NCI-H1930 (cell line): ENCODE results near the gene KRAS.
A peak's percentile ranks its signal among the peaks of the same experiment; 100 is the strongest.
"Not testable (repeated sequence)": the region's sequence is repeated elsewhere in the genome, so short reads cannot be mapped to it uniquely, and the experiment has no call there.

Source experiments
- DNase-seq, 2 experiments: peaks; one replicate each; lab custom pipeline; 2025; lab: John Stamatoyannopoulos, UW

Gene KRAS

DNA sequence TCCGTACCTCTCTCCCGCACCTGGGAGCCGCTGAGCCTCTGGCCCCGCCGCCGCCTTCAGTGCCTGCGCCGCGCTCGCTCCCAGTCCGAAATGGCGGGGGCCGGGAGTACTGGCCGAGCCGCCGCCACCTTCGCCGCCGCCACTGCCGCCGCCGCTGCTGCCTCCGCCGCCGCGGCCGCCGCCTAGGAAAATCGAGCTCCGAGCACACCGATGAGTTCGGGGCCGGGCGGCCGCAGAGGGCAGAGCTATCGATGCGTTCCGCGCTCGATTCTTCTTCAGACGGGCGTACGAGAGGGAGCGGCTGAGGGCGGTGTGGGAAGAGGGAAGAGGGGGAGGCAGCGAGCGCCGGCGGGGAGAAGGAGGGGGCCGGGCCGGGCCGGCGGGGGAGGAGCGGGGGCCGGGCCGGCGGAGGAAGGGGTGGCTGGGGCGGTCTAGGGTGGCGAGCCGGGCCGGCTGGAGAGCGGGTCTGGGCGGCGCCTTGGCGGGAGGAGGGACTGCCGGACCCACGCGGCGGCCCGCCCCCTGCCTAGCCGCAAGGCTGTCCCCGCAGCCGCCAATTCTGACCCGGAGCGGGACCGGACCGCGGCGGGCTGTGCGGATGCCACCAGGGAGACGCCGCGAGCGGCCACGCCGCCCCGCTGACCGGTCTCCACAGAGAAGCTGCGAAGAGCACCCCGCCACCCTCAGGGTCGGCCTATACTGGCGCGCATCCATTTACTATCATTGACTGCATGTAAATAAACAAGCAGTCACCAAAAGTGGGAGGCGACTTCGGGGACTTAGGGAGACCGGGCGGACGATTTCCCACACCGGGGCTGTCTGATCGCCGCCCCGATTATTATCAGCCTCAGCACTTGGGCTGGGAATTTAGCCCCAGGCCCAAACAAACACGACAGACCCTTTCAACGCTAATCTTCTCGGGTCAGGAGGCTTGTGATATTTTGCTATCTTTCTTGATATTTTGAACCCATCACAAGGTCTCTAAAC, at the start of gene KRAS:
Gene KRAS, minus strand, starts transcription at position 186 of the 987 bp plus-strand sequence.
- peak; percentile 90 to 95 for DNase-seq

DNA sequence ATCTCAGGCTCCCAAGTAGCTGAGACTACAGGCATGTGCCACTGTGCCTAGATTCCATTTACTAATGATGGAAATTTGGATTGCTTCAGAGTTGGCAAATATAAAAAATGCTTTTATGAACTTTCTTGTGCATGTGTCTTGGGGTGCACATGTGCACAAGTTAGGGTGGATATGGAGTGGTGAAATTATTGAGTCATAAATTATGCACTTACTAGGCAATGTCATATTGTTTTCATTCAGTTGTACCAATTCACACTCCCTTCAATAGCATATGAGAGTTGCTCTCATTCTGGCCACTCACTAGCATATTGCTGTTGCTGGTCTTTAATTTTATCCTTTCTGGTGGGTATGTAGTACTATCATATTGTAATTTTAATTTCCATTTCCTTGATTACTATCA, 45.7 kb upstream of the KRAS start:
- DNase-seq = no peak

DNA sequence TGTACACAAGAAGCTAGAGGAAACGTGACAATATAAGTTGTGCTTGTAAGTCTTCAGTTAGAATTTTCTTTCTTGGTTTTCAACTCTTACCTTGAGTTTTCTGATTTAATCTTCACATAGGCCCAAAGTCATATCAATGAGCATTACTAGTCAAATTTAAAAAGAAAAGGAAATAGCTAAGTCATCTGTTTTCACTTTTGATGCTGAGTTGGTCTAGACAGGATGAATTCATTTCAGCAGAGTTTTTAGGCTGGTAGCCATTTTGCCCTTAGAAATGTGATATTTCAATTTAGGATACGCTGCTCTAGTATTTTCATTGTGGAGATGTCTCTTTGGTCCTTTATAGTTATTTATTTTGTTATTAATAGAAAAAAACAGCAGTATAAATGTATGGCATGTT, 44.6 kb upstream of the KRAS start:
- DNase-seq = no peak

DNA sequence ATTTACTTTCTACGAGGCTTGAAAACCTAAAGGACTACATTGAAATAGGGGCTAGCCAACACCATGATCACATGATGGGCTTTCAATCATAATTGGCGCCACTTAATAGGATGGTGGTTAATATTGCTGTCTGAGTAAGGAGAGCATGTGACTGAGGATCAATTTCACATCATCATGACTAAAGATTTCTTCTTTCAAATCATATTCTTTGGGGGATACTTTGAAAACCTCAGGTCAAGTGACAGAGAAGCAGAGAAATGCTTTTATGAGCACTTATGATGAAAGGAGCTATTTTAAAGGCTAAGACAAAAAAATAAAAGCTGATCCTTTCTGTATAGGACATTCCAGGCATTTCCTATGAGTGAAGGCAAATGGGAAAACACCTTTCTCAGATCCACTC, 42.9 kb upstream of the KRAS start:
- peak in 1 of 2 experiments; percentile 37 for DNase-seq

DNA sequence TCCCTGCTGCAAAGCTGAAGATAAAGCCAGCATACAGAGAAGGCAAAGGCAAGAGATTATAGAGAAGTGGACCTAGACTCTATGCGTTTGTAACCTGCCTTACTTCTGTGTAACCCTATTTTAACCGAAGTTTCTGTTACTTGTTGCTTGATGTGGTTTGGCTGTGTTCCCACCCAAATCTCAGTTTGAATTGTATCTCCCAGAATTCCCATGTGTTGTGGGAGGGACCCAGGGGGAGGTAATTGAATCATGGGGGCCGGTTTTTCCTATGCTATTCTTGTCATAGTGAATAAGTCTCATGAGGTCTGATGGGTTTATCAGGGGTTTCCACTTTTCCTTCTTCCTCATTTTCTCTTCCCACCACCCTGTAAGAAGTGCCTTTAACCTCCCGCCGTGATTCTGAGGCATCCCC, 42.1 kb upstream of the KRAS start:
- DNase-seq = not testable (repeated sequence)

DNA sequence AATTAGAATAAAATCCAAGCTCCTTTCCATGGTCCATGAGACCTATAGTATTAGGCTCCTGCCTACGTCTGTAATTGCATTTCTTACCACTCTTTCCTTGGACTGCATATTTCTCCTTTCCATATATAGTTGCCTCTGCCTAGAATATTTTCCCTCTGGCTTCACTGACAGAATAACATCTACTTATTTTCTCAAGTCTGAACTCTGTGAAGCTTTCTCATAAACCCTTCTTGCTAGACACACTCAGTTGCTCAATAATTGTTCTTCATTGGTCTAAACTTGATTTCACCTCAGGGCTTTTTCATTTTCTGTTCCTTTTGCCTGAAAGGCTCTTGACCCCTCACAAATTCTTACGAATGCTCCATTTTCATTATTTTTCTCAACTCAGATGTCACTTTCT, 36.9 kb upstream of the KRAS start:
- no peak for DNase-seq

DNA sequence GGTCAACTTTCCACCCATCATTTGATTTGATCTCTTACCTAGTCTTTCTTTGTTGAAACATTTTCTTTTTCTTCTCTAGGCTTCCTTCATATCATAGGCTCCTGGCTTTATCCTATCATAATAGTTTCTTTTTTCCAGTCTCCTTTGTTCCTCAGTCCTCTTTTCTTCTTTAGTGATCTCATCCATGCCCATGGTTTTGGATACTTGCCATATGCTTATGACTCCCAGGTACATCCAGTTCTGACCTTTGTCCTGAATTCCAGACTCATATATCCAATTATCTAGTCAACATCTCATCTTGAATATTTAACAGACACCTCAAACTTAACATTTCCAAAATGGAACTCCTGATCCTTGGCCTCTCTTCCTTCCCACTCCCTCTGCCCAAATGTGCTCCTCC, 36.1 kb upstream of the KRAS start:
- no peak for DNase-seq

DNA sequence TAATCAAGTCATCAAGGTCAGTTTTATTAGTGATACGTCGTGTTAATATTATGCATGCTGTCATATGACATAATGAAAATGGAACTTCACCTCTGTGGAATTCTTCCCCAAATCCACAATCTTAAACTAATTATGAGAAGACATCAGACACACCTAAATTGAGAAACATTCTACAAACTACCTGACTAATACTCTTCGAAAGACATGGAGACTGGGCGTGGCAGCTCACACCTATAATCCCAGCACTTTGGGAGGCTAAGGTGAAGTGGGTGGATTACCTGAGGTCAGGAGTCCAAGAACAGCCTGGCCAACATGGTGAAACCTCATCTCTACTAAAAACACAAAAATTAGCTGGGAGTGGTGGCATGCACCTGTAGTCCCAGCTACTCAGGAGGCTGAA, 33.3 kb upstream of the KRAS start:
- DNase-seq = no peak

DNA sequence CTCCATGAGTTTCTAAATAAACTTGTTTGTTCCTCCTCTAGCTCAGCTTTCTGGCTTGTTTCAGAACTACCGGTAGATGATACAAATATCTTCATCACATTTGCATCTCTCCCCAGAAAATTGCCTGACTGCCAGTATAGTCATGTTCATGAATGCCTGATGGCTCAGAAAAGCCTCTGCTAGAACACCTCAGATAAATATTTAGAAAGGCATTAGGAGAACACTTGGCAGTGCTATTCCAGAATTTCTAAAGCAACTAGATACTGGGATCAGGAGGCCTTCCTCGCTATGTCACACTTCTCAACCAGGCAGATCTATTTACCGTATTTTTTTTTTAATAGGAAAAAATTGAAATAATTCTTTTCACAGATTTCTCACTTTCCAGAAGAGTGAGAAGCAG, 32.3 kb upstream of the KRAS start:
- no peak for DNase-seq

DNA sequence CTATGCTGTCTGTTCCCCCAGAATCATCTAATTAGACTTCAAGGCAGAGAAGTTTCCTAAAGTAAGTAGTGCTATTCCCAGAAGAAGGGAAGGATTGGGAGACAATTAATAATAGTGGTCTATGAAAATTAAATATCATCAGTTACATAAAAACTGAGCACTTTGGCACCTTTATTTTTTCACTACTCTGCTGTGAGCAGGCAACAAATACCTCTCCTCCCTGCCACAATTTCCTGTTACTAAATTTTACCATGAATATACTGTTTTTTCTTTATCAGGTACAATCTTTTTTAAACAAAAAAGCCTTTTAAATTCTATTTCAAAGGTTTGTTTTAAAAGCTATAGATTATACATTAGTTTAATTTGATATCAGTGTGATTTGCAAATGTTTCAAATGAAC, 29.4 kb upstream of the KRAS start:
- DNase-seq = no peak

DNA sequence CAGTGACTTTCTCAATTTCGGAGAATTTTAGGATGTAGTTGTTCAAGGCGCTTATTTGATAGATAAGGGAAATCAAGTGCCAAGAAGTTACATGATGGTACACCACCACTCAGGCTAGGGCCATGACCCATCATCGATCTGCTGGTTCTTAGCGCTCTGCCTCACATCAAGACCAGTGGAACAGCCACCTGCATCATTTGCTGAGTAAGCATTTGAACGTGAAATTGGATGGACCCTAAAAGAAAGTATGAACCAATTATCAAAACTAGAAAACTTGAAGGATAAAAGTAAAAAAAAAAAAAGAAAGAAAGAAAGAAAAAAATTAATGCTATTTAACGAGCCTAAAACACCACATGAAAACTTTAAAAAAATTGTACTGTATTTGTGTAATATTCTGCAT, 27.5 kb upstream of the KRAS start:
- no peak for DNase-seq

DNA sequence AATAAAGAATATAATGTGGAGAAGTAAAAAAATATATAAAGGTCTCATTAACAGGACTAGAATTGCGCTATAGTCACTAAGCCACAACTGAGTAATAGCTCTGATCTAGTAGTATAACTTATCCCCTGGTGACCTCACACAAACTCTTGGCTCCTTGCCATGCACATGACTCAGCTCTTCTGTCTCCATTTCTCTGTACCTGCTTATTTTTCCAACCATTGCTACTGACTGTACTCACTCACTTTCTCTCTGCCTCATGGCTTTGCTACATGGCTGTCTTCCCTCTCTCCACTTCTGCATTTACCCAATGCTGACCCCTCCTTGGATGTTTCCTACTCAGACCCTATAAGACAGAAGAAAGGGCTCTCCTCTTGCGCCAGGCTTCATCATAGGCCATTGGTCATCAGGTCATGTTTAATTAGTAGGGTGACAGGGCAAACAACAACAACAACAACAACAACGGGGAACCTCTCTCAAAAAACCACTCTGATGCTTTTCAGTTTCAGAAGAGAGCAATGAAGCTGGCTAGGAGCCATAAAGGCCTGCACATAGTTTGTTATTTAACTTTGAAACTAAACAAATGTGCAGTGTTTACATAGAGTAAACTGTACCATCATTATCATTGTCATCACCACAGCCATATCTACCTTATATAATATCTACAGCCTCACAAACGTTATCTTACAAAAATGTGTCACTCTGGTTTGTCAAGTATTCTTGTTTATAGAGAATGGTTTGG, 25.6 kb upstream of the KRAS start:
- DNase-seq = peak in 1 of 2 experiments; percentile 26

DNA sequence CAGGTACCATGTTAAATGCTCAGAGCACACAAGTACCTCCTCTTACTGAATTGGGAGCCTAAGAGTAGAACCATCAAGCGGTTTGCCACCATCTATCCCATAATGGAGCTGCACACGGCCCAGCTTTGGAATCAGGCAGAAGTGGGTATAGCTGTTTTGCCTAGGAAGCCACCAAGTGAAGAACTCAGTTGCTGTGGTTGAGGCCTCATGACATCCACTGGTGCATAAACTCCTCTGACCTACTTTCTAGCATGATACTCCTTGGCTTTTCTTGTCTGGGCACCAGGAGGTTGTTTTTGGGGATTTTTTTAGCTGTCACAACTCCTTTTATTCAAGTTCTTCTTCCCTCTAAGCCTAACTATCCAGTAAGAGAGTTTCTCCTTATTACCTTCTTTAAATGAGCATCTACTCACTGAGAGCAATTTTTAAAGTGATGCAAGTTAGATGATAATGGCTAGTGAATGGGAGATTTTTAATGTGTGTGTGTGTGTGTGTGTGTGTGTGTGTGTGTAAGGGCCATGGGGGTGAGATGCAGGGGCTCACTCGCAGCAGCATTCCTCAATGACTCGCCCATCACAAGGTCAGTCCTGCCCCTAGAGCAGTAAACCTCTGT, 20.9 kb upstream of the KRAS start:
- no peak for DNase-seq

DNA sequence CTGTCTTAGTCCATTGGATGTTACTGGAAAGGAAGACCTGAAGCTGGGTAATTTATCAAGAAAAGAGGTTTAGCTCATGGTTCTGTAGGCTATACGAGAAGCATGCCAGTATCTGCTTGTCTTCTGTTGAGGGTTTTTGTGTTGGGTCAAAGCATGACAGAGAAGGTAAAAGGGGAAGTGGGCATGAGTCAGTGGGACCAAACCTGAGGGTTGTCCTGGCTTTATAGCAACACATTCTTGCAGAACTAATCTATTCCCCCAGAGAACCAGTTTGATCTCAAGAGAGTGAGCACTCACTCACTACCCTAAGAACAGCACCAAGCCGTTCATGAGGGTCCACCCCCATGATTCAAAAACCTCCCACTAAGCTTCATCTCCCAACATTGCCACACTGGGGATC, 19.0 kb upstream of the KRAS start:
- DNase-seq = no peak

DNA sequence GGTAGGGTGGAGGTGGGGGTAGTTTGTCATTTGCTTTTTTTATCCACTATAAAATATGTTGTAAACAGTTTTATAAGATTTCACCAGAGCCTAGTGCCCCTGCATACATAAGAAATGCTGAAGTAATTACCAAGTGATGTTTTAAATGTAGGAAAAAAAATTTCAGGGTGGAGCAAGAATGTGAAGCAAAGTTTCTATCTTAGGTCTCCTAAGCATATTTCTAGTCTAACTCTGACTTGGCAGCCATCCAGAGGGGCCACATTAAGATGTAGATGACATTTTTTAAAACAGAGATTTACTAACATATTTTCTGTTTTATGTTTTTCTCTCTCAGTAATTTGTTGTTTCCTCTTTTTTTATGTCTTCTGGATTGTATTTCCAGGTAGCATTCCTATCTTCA, 15.8 kb upstream of the KRAS start:
- no peak for DNase-seq

DNA sequence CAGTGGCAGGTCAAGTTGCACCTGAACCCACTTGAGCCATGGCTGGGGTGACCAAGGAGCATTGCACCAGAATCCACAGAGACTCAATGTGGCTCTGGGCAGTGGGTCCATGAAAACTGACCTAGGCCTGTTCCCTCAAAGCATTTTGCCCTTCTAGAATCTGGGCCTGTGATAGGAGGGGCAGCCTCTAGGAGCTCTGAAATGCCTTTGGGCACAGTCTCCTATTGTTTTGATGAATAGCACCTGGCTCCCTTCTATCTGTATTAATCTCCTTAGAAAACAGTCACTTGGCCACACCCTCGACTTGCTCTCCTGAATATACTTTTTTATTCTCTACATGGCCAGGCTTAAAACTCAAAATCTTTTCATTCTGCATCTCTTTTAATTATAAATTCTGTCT, 14.1 kb upstream of the KRAS start:
- DNase-seq = no peak

DNA sequence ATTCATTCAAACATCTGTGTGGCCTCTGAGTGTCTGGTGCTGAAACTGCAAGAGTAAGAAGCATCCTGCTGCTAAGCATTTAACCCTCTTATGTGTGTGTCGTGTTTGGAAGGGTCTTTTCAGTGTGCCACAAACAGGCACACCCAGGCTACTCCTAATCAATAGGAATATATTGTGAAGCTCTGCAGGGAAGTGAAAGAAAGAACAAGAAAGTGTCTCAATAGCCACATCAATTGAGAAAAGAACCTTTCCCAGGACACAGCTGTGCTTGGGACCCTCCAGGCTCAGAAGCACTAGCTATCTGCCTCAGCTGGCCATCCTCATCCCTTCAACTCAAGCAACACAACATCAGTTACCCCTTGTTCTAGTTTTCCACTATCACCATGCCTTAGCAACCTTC, 13.4 kb upstream of the KRAS start:
- no peak for DNase-seq

DNA sequence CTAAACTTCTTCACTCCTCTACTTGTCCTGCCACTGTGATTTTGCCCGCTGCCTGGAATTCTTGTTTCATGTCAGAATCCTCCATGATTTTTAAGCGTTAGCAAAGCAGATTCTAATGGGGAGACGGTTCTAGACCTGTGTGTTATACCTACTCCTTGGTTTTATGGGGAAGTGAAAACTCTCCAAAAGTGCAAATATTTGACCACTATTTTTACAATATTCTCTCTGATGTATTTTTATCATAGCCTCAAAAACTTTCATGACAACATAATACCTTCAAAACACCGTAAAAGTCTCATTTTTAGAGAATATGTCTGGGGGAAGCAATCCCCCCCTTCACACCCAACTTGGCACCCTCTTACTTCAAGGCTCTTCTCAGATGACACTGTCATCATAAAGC, 12.9 kb upstream of the KRAS start:
- no peak for DNase-seq

DNA sequence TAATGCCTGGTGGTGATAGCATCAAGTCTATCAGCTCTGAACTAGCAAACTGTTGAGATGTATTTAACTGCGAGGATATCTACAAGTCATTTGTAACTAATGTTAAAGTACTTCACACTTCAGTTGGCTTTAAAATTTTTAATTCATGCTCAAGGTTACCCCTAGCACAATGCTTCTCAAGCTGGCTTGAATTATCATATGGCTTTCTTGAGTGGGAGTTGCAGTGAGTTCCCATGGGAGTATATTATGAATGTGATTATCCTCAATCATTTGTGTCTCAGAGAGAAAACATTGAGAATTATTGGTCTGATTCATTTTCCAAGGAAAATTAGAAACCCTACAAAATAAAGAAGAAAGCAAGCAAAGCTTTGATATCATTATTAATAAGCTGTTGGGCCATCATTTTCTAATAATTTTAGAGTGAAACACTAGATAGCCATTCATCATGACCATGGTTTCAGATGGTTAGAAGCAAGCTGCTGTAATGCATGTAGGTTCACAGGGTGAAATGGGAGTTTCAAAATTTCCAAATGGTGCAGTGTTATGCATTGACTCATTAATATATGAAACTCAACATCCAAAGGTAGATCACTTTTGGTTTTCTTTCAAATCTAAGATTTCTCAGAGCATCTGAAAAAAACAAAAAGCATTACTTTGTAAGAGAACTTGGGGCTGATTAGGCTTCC, 11.8 kb upstream of the KRAS start:
- DNase-seq = no peak

DNA sequence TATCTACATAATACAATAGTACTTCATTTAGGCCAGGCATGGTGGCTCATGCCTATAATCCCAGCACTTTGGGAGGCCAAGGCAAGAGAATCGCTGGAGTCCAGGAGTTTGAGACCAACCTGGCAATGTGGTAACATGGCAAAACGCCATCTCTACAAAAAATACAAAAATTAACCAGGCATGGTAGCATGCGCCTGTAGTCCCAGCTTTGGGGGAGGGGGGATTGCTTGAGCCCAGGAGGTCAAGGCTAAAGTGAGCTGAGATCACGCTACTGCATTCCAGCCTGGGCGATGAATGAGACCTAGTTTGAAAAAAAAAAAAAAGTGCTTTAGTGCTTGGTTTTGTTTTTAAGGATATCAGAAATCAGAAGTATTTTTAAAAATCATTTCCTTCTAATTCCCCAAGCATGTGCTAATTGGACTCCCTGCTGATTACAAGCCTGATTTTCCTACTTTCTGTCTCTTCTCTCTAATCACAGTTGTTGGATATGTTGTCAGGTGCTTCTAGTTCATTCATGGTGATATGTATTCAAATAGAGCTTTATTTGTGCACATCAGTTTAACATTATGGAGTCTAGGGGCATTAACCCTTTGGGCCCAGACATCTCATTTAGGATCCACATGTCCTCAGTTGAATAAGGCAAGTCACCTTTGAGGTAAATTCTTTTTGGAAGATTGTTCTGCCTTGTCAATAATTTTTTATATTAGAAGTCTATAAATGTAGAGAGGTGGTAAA, 7.0 kb upstream of the KRAS start:
- DNase-seq = no peak

DNA sequence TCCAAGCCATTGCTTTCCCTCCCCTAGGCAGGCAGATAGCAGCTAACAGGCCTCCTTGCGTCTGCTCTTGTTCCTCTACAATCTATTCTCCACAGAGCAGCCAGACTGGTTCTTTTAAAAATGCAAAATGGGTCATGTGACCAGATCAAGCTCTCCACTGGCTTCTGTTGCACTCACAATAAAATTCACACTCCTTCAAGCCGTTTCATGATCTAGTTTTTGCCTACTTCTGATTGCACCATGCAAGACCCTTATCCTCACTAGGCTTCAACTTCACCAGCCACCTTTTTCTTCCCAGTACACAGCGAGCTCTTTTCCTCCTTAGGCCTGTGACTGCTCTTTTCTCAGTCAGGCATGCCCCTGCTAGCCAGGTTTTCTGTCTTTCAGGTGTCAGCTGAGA, 6.1 kb upstream of the KRAS start:
- DNase-seq = no peak

DNA sequence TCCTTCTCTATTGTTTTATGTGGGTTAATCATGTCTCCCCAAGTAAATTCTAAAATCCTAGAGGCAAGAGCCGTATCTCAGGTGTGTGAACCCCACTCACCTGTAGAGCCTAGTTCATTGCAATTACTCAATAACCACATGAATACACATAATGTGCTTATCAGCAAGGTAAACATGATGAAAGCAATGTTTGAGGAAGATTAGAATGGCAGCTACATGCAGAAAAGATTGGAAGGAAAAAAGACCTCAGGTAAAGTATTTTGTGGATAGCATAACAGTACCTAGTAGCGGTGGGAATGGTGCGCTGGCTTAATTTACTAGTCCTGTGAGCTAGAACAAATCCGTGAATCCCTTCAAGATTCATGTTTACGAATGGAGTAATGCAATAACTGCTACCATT, 5.3 kb upstream of the KRAS start:
- DNase-seq = no peak
